ENCODE data around the gene STEAP4.

Gene STEAP4

GRCh38 chr7:88306590-88307048 is at the start of gene STEAP4:
STEAP4 (minus strand) TSS chr7:88306894; CDS start chr7:88284269, 22,625 bp downstream.
- no peak for DNase-seq

GRCh38 chr7:88355011-88355410 is 48.3 kb upstream of the STEAP4 start:
- no peak for DNase-seq

- no peak for DNase-seq
Measured at GRCh38 chr7:88350118-88350517, 43.4 kb upstream of the STEAP4 start.

GRCh38 chr7:88347517-88347916 is 40.8 kb upstream of the STEAP4 start:
- DNase-seq, result no peak

- DNase-seq, result no peak
Measured at GRCh38 chr7:88347090-88347489, 40.4 kb upstream of the STEAP4 start.

- no peak for DNase-seq
Measured at GRCh38 chr7:88346357-88346756, 39.7 kb upstream of the STEAP4 start.

GRCh38 chr7:88344956-88345832 is 38.5 kb upstream of the STEAP4 start:
- no peak for DNase-seq

- no peak for DNase-seq
Measured at GRCh38 chr7:88344271-88344670, 37.6 kb upstream of the STEAP4 start.

- no peak for DNase-seq
Measured at GRCh38 chr7:88339195-88339922, 32.7 kb upstream of the STEAP4 start.

- DNase-seq, result no peak
Measured at GRCh38 chr7:88338503-88338902, 31.8 kb upstream of the STEAP4 start.

GRCh38 chr7:88337572-88337971 is 30.9 kb upstream of the STEAP4 start:
- DNase-seq, result no peak

GRCh38 chr7:88331322-88331721 is 24.6 kb upstream of the STEAP4 start:
- no peak for DNase-seq

- DNase-seq, result no peak
Measured at GRCh38 chr7:88329532-88330463, 23.1 kb upstream of the STEAP4 start.

GRCh38 chr7:88328787-88329186 is 22.1 kb upstream of the STEAP4 start:
- no peak for DNase-seq

- no peak for DNase-seq
Measured at GRCh38 chr7:88324699-88325098, 18.0 kb upstream of the STEAP4 start.

- DNase-seq, result no peak
Measured at GRCh38 chr7:88322151-88322550, 15.5 kb upstream of the STEAP4 start.

- no peak for DNase-seq
Measured at GRCh38 chr7:88321694-88322093, 15.0 kb upstream of the STEAP4 start.

- no peak for DNase-seq
Measured at GRCh38 chr7:88318196-88318595, 11.5 kb upstream of the STEAP4 start.

- DNase-seq, result no peak
Measured at GRCh38 chr7:88317422-88317821, 10.7 kb upstream of the STEAP4 start.

GRCh38 chr7:88316456-88316855 is 9.8 kb upstream of the STEAP4 start:
- no peak for DNase-seq

GRCh38 chr7:88315522-88315921 is 8.8 kb upstream of the STEAP4 start:
- DNase-seq, result no peak

- no peak for DNase-seq
Measured at GRCh38 chr7:88314061-88314491, 7.4 kb upstream of the STEAP4 start.
